K562 (cell line): ENCODE data around the gene SCLY. TPM values are rescaled to one million over a fixed set of nuclear protein-coding genes. Genes with fewer than 3 reads are reported as not detected.

ENCODE experiments used
- CHAMP1 ChIP-seq: fragments of 450-650 bp; IDR thresholded peaks from 2 replicates; pipeline ENCODE4 v1.6.1; 2016; ENCODE audit warnings: mild to moderate bottlenecking
- CTCF ChIP-seq, 3 experiments: IDR thresholded peaks in 2 of 3; conservative IDR thresholded peaks in 1 of 3; 2 replicates each; pipeline ENCODE4 v1.5.1; 2011 to 2012; ENCODE audit warnings: low read length in 3 of 3, mild to moderate bottlenecking in 3 of 3, control low read depth in 2 of 3, improper control_type of control experiment in 1 of 3, inconsistent platforms in 1 of 3, low read depth in 1 of 3, mixed read lengths in 1 of 3, moderate library complexity in 1 of 3; ENCODE audit not compliant: insufficient read depth in 2 of 3
- KAT2B ChIP-seq: IDR thresholded peaks from one replicate; pipeline ENCODE4 v1.6.1; 2012; ENCODE audit warnings: low read depth, mild to moderate bottlenecking, control low read depth, inconsistent platforms, low read length, moderate library complexity
- RAD21 ChIP-seq, 2 experiments: fragments of 250-450 bp in 1 of 2; fragments of 450-650 bp in 1 of 2; sonication (Bioruptor Pico) in 1 of 2; formaldehyde crosslinking in 1 of 2; IDR thresholded peaks in 1 of 2; conservative IDR thresholded peaks in 1 of 2; 2 replicates each; pipeline versions ENCODE4 v1.4.0 to v1.8.0; 2020 to 2022; ENCODE audit warnings: mild to moderate bottlenecking in 2 of 2, moderate library complexity in 1 of 2
- REST ChIP-seq, 2 experiments: fragments of 450-650 bp; formaldehyde crosslinking in 1 of 2; IDR thresholded peaks; 2 replicates each; pipeline versions ENCODE4 v1.4.0 to v1.6.1; 2014 to 2020; ENCODE audit warnings: mild to moderate bottlenecking in 2 of 2, borderline replicate concordance in 1 of 2, low read depth in 1 of 2
- ZNF518B ChIP-seq: fragments of 250-450 bp; sonication (Bioruptor Pico); IDR thresholded peaks from 2 replicates; pipeline ENCODE4 v1.5.0; 2021; ENCODE audit warnings: mild to moderate bottlenecking, moderate library complexity
- polyA plus RNA-seq, 8 experiments: library from polyadenylated mRNA; depleted of rRNA in 4 of 8; stranded (reverse) in 5 of 8; unstranded in 3 of 8; fragments of >200 nt; fragmentation: Nextera tagmentation in 2 of 8; fragmentation: Illumina TruSeq in 1 of 8; extraction: Ambion mirVana in 2 of 8; extraction: Trizol in 1 of 8; gene quantifications; 2 replicates each; pipeline versions ENCODE4 v1.2.1 to v1.2.3, GENCODE V29; 2011 to 2014; ENCODE audit warnings: inconsistent platforms in 1 of 8, missing spikeins in 1 of 8
- total RNA-seq, 7 experiments: library from RNA; depleted of rRNA in 6 of 7; stranded (reverse); fragments of >200 nt in 6 of 7; fragmentation: Illumina TruSeq in 2 of 7; extraction: Trizol in 2 of 7; gene quantifications; 2 replicates each; pipeline versions ENCODE4 v1.2.1 to v1.2.3, GENCODE V29; 2011 to 2021; ENCODE audit warnings: low replicate concordance in 1 of 7

SCLY gene
- total and polyA plus RNA-seq, 9 of the 15 experiments (the other 6 are each of a cell fraction or from before 2014, with no cell fraction given) = 2.6 to 32.2 (median 21.1) TPM

GRCh38 chr2:238106698-238107524 is 46.1 kb downstream of the SCLY start (continued):
- TF ChIP-seq RAD21 (CRISPR knock-in tag; conservative IDR thresholded peaks at IDR 0.05 in 1 of 2, IDR thresholded peaks at IDR 0.05 in 1 of 2) = peak; percentile 38 to 63; a peak in 3 of 4 replicates
- TF ChIP-seq CTCF (IDR thresholded peaks at IDR 0.05 in 2 of 3, conservative IDR thresholded peaks at IDR 0.05 in 1 of 3; ENCODE audit: insufficient read depth in 2 of 3, low read depth in 1 of 3, low read length in 3 of 3) = peak; percentile 51 to 65 (median 54); a peak in 5 of 6 replicates
- TF ChIP-seq REST (IDR thresholded peaks at IDR 0.05; ENCODE audit: borderline replicate concordance) = peak; percentile 45; the same call in 1 of the 2 replicates
- no peak for TF ChIP-seq REST (CRISPR knock-in tag; IDR thresholded peaks at IDR 0.05; ENCODE audit: low read depth)
- no peak for TF ChIP-seq KAT2B
- no peak for TF ChIP-seq CHAMP1
- no peak for TF ChIP-seq ZNF518B (CRISPR knock-in tag)
